HUES64 (cell line): ENCODE measurements around the gene FCGR3B.
"Not testable (repeated sequence)": the region's sequence is repeated elsewhere in the genome, so short reads cannot be mapped to it uniquely, and the experiment has no call there.

ENCODE experiments used
- H3K27ac ChIP-seq: 2 replicates; pipeline ENCODE4 v1.7.0; 2013; ENCODE audit warnings: low read depth, low read length, inconsistent platforms
- H3K27me3 ChIP-seq: 2 replicates; pipeline ENCODE4 v1.6.1; 2013; ENCODE audit warnings: mild to moderate bottlenecking, low read length; ENCODE audit not compliant: insufficient read depth
- H3K36me3 ChIP-seq: 2 replicates; pipeline ENCODE4 v1.6.1; 2013; ENCODE audit warnings: mild to moderate bottlenecking, low read length; ENCODE audit not compliant: insufficient read depth
- H3K4me1 ChIP-seq: 2 replicates; pipeline ENCODE4 v1.6.1; 2013; ENCODE audit warnings: mild to moderate bottlenecking, low read length, moderate library complexity; ENCODE audit not compliant: insufficient read depth
- H3K4me3 ChIP-seq: 2 replicates; pipeline ENCODE4 v1.5.1; 2013; ENCODE audit warnings: mild to moderate bottlenecking, low read length, moderate library complexity
- H3K9ac ChIP-seq: 2 replicates; pipeline ENCODE4 v1.6.1; 2013; ENCODE audit warnings: mild to moderate bottlenecking, low read depth, low read length
- H3K9me3 ChIP-seq: 2 replicates; pipeline ENCODE4 v1.6.1; 2013; ENCODE audit warnings: low read depth, low read length; ENCODE audit not compliant: insufficient read depth
- WGBS: fragments of 150-250, 120-280 bp; methylation state at CpG from one replicate; pipeline ENCODE4 v1.1.7; 2013; ENCODE audit warnings: missing lambda C conversion rate; 5-methylcytosine and 5-hydroxymethylcytosine counted together

FCGR3B gene

DNA sequence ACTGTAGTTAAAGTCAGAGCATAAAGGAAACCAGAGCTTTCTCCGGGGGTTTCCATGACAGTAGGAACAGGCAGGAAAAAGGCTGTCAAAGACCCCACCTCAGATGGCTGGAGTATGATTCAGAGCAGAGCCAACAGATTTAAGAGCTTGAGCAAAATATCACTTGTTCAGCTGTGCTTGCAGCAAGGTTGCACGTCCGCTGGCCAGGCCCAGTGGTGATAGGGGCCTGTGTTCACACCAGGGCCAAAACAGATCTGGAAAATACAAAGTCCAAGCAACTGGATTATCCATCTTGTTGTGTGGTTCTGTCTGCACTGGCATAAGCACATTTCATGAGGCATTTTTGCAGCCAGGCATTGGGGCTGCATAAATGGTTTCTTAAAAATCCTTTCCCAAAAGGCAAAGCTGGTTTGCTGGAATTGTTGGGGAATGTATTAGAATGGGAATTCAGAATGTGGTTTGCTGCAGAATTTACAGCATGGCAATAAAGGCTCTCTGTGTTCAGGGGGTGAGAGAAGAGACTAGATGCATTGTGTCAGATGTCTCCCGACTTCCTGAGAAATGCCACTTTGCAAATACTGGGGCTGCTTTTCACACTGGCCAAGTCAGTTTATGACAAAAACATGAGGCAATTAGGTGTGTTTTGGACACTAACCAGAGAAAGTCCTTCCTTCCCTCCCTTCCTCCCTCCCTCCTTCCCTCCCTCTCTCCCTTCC lies 36.5 kb downstream of the FCGR3B start:
- not testable (repeated sequence) for H3K9ac ChIP-seq

DNA sequence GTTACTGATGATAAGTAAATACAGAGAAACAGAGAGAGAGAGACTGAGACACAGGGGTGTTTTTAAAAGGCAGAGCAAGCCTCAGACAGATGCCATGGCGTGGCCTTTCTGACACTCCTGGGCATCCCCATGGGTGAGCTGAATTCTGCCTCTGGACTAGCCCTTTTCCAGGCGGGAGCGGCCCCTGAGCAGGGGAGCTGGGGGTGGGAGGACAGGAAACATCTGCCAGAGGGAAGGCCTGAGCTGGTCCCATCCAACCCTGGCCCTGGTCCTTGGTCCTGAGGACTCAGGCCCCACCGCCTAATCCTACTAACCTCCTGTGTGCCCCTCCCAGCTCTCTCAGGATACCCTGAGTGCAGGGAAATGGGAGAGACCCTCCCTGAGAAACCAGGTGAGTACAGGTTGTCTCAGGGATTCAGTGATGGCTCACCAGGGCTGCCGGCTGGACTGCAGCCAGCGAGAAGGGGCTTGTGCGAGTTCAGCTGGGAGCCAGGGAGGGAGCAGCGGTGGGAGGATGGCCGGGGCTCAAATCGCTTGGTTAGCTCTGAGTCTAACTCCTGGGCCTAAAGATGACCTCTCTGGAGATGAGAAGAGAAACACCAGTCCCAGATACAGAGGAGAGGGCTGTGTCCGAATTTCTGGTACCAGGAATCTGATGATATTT lies 37.8 kb downstream of the FCGR3B start:
- not testable (repeated sequence) for H3K4me1 ChIP-seq, H3K9me3 ChIP-seq, H3K27me3 ChIP-seq, H3K9ac ChIP-seq, H3K4me3 ChIP-seq, H3K27ac ChIP-seq, H3K36me3 ChIP-seq
- WGBS, result 89% methylated on average over 11 of the region's 11 CpGs

More for the DNA sequence above, 36.5 kb downstream of the FCGR3B start:
- H3K4me1 ChIP-seq, H3K9me3 ChIP-seq, H3K27ac ChIP-seq, H3K4me3 ChIP-seq, H3K36me3 ChIP-seq, H3K27me3 ChIP-seq: not testable (repeated sequence)
- WGBS, result 62% methylated on average over 4 of the region's 4 CpGs

DNA sequence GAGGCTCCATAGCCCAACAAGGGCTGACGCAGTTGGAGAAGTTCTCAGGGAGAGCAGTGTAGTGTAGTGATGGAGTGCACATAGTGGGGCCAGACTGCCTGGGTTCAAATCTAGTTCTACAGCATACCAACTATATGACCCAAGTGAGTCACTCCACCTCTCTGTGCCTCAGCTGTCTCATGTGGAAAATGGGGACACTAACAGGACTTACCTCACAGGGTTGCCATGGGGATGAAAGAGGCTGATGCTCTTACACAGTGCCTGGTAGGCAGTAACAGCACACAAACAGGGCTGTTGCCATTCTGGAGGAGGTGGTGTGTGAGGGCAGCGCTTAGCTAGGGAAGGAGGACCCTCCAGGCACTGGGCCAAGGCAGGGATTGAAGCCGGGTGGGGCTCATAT lies 38.4 kb downstream of the FCGR3B start:
- H3K9ac ChIP-seq, H3K4me3 ChIP-seq, H3K9me3 ChIP-seq, H3K4me1 ChIP-seq, H3K36me3 ChIP-seq, H3K27me3 ChIP-seq, H3K27ac ChIP-seq: not testable (repeated sequence)
- WGBS, result 100% methylated on average over 1 of the region's 3 CpGs

DNA sequence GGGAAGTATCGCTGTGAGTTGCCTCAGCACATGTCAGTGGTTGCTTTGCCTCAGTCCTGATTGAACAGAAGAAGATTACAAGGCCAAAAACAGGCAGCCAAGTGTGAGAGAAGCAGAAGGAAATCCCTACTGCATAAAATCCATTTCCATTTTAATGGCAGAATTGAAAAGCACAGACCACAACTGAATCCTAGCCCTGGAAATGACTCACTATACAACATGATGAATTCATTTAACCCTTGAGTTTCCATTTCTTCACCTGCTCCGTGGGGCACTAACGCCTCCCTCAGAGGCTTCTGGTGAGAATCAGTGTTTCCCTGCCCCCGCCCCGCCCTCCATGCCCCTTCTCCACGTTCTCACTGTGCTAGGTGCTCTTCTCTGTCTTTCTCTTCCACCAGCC lies 41.1 kb downstream of the FCGR3B start:
- not testable (repeated sequence) for H3K27ac ChIP-seq, H3K4me1 ChIP-seq, H3K36me3 ChIP-seq, H3K4me3 ChIP-seq, H3K9me3 ChIP-seq, H3K27me3 ChIP-seq, H3K9ac ChIP-seq
- 61% methylated on average over 1 of the region's 6 CpGs for WGBS

DNA sequence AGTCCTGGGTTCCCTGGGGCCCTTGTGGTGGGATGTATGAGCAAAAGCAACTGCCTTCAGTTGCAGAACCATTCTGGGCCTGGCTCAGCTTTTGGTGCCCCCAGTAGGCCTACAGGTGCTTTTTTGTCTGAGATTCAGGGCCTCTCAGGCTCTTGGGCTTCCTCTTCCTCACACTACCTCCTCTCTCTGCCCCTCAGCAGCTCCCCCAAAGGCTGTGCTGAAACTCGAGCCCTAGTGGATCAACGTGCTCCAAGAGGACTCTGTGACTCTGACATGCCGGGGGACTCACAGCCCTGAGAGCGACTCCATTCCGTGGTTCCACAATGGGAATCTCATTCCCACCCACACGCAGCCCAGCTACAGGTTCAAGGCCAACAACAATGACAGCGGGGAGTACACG lies 41.6 kb downstream of the FCGR3B start:
- not testable (repeated sequence) for H3K27ac ChIP-seq, H3K4me3 ChIP-seq, H3K9me3 ChIP-seq, H3K4me1 ChIP-seq, H3K36me3 ChIP-seq, H3K9ac ChIP-seq, H3K27me3 ChIP-seq
- WGBS, result 54% methylated on average over 5 of the region's 8 CpGs

DNA sequence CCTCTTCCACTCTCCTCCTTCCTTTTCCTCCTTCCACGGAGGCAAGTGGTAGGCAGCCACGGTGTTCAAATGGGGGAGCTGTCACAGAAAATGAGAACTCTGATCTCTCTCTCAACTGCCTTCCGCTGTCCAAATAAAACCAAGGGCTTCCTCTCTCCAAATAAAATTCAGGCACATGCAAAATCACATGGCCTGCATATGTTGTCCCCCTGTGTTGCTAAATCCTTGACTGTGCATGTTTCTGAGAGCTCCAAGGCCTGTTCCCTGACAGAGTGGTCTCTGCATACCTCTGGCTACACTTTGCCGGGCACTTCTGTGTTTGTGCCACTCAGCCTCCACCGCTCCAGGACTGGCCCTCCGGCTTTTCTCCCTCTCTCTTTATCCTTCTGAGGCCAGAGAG lies 42.4 kb downstream of the FCGR3B start:
- H3K27me3 ChIP-seq, H3K9ac ChIP-seq, H3K27ac ChIP-seq, H3K36me3 ChIP-seq, H3K9me3 ChIP-seq, H3K4me1 ChIP-seq, H3K4me3 ChIP-seq: not testable (repeated sequence)
- no CpG with 5 or more reads among the region's 6 CpGs for WGBS

DNA sequence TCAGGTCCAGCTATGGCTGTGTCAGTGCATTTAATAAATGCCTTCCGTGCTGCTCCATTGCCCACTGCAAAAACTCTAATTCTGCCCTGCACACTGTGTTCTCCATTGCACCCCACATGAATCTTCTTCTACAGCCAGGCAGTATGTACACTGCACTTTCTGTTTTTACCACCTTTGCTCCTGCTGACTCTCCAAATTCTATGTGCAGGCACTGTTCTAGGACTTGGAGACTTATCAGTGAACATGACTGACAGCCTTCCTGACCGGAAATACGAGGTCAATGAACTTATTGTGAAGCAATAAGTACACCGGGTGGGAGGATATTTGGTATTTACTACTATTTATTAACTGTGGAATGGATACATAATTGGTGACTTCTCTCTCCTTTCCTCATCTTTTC lies 48.1 kb downstream of the FCGR3B start:
- WGBS, result no CpG with 5 or more reads among the region's 4 CpGs
- not testable (repeated sequence) for H3K27me3 ChIP-seq, H3K4me3 ChIP-seq, H3K9ac ChIP-seq, H3K36me3 ChIP-seq, H3K4me1 ChIP-seq, H3K9me3 ChIP-seq, H3K27ac ChIP-seq

DNA sequence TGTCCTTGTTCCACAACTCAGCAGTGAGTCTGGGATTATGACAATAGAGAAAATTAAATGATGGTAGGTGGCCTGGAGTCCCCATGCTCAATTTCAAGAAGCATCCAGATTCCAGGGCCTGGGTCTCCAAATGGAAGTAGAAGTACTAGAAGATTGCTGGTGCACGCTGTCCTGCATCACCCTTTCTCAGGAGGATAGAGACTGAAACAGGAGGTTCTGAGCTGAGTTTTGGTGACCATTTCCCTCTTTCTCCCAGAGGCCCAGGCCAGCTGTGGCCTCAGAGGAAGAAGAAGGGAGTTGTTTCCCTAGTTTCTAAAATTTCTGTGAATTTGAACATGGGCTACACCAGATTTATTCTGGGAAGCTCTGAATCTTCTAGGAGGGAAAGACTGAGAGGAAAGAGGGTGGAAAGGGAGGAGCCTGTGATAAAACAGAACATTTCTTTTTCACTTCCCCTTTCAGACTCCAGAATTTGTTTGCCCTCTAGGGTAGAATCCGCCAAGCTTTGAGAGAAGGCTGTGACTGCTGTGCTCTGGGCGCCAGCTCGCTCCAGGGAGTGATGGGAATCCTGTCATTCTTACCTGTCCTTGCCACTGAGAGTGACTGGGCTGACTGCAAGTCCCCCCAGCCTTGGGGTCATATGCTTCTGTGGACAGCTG lies 50.0 kb downstream of the FCGR3B start:
- not testable (repeated sequence) for H3K4me3 ChIP-seq, H3K27ac ChIP-seq, H3K9me3 ChIP-seq, H3K36me3 ChIP-seq, H3K9ac ChIP-seq, H3K27me3 ChIP-seq, H3K4me1 ChIP-seq
- WGBS, result no CpG with 5 or more reads among the region's 4 CpGs

DNA sequence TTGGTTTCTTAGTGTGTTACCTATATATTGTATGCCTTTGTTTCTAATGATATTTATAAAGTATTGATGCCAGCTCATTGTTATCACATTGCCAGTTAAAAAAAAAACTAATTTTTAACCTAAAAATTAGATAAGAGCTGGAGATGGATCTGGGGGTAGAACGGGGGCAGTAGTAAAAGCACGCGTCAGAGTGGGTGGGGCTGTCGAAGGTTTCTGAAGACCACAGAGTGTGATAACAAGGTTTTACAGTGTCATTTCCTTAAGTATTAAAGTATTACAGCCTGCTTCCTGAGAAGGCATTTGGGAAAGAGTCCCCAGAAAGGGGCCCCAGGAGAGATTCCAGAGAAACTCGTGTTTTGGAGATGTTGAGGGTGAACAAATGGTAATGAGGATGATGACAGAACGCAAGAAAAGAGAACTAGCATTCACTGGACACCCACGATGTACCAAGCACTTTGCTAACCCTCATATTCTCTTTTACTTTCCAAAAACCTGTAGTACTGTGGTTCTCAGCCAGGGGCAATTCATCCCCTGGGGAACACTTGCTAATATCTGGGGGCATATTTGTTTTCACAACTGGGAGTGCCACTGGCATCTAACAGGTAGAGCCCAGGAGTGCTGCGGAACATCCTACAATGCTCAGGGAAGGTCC lies 51.0 kb downstream of the FCGR3B start:
- not testable (repeated sequence) for H3K27ac ChIP-seq, H3K4me3 ChIP-seq
- no CpG with 5 or more reads among the region's 8 CpGs for WGBS

DNA sequence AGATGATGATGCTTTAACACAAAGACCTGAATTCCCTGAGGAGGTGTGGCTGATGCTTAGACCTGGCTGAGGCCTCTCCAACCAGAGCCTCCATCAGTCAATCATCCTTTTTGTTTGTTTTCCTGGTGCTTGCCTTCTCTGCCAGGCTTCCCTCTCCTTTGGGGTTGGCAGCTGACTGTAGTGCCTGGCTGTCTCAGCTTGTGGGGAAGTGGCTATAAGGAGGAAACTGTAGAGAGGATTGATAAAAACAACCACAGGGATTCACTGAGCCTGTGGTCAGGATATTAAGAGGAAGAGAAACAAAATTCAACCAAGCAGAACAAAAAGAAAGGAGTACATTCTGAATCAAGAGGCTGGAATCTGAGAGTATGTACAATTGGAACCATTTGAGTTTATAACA lies 54.3 kb downstream of the FCGR3B start:
- H3K9me3 ChIP-seq, H3K9ac ChIP-seq, H3K4me1 ChIP-seq, H3K4me3 ChIP-seq, H3K27me3 ChIP-seq, H3K27ac ChIP-seq, H3K36me3 ChIP-seq: not testable (repeated sequence)

More for the DNA sequence above, 51.0 kb downstream of the FCGR3B start:
- H3K4me1 ChIP-seq, H3K36me3 ChIP-seq, H3K9ac ChIP-seq, H3K27me3 ChIP-seq, H3K9me3 ChIP-seq: not testable (repeated sequence)
